NCI-H146 treated with DMSO at 0.1 percent for 48 hours (cell line): ENCODE results near the gene AFF3.

Source experiments
- DNase-seq: peaks from one replicate; lab custom pipeline; 2025; ENCODE audit not compliant: unreplicated experiment; lab: John Stamatoyannopoulos, UW

The AFF3 gene

DNA sequence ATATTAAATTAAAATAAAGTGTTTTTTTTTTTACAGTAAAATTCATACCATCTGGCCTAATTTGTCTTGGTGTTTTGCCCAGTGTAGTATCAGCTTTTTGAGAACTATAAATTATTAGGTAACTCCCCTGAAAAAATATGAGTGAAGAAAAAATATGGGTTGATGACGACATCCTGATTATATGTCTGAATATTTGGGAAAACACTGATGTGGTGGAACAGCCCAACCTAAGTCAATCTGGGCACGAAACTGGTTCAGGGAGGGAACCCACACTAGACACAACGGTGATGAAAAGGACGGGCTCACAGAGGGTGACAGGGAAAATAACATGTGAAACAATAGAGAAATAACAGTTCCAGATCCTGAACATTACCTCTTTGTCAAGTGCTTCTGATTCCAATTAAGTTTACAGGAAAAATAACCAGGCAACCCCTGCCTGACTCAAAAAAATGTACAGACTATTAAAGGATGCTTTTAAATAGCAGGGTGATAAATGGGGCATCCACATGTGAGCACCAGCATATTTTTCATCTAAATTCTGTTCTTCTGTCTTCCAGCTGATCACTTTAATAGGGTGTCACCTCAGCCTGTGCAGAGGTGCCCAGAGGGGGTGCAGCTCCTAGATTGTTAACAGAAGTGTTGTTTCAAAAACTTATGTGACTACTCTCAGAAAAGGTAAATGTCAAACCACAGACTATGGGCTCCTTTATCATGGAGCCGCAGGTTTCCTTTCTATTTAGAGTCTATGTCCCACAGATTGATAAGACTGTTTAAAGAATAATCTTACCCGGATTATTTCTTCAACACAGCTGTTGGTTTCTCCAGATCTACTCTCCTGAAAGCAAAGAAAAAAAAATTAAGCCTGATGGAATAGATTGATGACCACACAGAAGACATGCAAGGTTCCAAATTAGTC lies 305.4 kb downstream of the AFF3 start:
- no peak for DNase-seq

GRCh38 chr2:99834426-99834825 lies 308.0 kb downstream of the AFF3 start:
- DNase-seq, result no peak

- DNase-seq, result no peak
Measured at GRCh38 chr2:99833586-99834201, 308.7 kb downstream of the AFF3 start.

DNA sequence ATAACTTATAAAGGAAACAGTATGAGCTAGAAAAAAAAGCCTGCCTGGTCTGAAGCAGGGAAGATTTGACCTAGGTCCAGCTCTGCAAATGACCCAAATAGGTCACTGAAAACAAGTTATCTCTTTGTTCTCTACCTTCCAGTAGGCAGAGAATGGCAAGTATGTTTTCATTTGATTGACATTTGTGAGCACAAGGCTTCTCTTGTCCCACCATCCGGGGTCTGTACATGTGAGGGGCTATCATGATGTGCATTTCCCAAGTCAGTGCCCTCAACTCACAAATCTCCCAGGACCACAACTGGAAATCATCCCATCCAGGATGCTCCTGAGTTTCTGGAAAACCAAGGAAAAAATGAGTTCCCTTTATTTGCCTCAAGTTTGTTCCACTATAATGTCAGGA lies 309.5 kb downstream of the AFF3 start:
- DNase-seq, result no peak

DNA sequence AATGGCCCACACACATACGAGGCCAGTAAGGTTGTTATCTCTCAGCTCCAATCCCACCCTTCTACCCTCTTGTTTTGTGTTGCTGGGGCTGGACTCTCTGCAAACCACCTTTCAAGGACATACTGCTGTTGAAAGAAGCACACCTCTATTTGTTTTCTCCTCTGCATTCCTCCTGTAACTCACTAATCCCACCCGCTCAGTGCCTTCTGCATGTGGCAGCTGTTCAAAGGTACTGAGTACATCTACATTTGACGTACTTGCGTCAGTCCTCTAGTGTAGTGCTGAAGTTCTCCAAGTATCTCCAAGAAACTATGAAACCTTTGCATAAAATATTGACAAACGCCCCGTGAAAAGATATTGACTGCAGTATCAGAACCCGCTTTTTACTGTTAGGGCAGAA lies 310.6 kb downstream of the AFF3 start:
- DNase-seq, result no peak

DNA sequence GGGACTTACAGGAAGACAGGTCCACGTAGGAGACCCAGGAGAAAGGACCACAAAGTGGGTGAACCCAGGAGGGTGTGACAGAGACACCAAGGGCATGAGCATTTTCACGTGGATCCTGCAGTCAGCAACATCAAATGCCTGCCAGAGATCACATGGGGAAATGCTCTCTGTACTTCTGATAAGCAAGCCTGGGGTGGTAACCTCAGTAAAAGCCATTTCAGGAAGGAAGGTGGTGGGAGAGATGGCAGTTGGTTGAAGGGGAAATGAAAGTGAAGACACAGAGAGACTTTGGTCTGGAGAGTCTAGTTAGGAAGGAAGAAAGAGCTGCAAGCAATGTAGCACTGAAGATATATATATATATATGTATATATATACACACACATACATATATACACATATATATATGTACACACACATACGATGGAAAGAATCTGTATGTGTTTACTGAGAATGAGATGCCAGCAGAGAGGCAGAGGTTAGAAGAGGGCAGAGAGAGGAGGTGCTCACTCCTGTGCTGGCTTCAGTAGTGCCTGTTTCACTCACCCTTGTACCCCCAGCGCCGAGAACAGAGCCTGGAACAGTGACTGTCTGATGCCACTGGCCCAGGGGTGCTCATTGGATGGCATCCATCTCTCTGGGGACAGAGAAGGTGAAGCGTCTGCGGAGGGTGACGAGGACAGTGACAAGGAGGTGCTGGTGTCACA lies 314.9 kb downstream of the AFF3 start:
- DNase-seq, result no peak

DNA sequence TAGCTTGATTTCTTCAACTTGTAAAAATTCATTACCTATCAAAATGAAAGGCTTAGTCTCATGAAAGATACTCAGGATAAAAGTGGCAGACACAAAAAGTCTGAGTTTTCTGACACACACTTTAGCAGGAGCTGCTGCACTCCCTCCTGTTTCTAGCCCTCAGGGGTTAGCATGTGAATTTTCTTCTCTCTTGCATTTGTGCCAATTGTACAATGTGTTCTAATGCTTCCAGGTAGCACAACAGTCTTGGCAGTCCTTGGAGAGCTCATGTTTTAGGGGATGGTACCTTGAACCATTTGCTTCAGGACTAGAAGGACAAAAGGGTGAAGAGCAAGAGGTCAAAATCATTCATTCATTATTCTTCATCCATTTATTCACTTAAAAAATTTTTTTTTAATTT lies 316.8 kb downstream of the AFF3 start:
- DNase-seq, result no peak

DNA sequence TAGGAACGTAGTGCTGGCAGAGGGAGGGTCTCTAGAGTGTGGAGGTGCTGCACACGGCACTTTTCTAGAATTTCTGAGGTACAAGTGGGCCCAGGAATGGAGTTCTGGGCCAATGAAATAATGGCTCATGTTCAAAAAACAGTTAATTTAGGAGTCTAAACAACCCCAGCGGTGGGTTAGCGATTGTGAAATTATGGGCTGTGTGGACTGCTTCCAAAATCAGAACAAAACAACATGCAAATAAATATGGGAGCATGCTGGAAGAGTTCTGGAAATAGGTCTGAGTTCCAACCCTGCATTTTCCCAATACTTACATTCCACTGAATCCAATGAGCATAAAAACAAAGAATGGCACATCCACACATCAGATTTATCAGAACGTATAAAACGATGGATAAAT lies 317.6 kb downstream of the AFF3 start:
- DNase-seq, result no peak

DNA sequence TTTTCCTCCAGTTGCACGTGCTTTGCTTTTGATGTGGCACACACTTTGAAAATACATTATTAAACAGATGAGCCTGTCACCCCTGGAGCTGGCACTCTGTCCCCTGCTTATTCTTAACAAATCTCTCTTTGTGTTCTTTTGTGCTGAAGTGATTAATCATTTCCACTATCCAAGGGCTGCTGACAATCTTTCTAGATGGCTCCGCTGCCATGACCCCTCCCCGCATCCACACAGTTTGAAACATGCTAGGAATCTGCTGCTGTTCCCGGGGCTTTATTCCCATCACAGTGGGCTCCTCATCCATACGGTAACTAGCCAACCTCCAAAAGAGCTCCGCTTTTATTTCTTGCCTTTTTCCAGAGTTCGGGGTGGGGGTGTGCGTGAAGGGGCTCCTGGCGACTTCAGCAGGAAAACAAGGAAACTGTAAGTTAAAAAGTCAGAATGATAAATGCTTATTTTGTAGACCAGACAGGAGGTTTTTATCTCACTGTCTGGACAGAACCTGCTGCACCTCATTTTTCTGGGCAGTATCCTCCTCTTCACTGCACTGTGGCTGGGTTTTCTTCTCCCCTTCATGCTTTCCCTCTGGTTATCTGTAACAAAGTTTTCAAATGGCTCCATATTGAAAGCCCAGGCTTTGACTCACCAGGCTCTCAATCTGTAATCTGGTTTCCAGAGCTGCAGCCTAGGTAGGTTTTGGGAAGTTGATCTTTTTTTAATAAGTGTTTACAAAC lies 319.7 kb downstream of the AFF3 start:
- DNase-seq, result no peak

GRCh38 chr2:99821984-99822383 lies 320.4 kb downstream of the AFF3 start:
- DNase-seq, result no peak

DNA sequence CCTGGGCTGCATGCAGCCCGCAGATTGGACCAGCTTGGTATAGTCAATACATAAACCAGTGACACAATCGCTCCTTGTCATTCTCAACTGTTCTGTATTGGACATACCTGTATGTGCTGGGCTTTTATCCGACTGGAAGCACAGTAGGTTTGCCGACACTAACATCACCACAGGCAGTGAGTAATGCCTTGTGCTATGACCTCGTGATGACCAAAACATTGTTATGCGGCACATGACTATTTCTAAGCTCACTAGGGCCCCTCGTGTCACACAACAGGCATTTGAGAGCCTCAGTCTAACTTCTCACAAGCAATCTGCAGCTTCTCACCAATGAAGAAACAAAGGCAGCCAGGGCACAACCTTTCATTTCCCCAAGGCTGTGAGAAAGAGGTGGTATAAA lies 320.8 kb downstream of the AFF3 start:
- no peak for DNase-seq

DNA sequence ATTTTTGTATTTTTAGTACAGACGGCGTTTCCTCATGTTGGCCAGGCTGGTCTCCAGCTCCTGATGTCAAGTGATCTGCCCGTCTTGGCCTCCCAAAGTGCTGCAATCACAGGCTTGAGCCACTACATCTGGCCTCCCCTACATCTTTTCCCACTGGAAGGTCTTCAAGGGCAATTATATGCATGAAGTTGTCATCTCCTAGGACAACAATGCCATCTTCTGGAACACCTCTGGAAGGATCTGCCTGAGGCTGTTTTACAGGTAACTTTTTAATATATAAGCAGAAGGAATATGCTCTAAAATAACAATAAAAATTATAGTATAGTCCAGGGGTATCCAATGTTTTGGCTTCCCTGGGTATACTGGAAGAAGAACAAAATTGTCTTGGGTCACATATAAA lies 321.4 kb downstream of the AFF3 start:
- no peak for DNase-seq

- DNase-seq, result no peak
Measured at GRCh38 chr2:99819766-99820165, 322.6 kb downstream of the AFF3 start.

- DNase-seq, result no peak
Measured at GRCh38 chr2:99818842-99819241, 323.5 kb downstream of the AFF3 start.

GRCh38 chr2:99816908-99817307 lies 325.5 kb downstream of the AFF3 start:
- DNase-seq, result no peak

GRCh38 chr2:99812426-99812825 lies 330.0 kb downstream of the AFF3 start:
- no peak for DNase-seq

- no peak for DNase-seq
Measured at GRCh38 chr2:99811544-99811943, 330.8 kb downstream of the AFF3 start.

DNA sequence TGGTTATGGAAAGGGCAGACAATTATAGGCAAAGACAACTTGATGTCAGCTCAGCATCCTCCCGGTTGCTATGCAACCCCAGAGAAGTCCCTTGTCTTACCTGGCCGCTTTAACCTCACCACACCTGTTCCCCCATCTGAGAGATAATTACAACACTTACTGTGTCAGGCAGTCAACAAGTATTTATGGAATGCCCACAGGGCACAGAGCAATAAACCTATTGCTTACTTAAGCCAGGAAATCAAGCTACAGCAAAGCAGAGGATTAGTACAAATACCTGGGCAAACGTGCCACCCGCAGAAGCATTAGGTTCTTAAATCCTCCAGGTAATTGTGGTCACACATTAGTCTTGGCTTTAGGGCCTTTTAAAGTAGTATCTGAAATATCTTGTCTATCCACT lies 332.2 kb downstream of the AFF3 start:
- peak; percentile 96 for DNase-seq

- DNase-seq, result no peak
Measured at GRCh38 chr2:99809259-99809900, 333.0 kb downstream of the AFF3 start.

DNA sequence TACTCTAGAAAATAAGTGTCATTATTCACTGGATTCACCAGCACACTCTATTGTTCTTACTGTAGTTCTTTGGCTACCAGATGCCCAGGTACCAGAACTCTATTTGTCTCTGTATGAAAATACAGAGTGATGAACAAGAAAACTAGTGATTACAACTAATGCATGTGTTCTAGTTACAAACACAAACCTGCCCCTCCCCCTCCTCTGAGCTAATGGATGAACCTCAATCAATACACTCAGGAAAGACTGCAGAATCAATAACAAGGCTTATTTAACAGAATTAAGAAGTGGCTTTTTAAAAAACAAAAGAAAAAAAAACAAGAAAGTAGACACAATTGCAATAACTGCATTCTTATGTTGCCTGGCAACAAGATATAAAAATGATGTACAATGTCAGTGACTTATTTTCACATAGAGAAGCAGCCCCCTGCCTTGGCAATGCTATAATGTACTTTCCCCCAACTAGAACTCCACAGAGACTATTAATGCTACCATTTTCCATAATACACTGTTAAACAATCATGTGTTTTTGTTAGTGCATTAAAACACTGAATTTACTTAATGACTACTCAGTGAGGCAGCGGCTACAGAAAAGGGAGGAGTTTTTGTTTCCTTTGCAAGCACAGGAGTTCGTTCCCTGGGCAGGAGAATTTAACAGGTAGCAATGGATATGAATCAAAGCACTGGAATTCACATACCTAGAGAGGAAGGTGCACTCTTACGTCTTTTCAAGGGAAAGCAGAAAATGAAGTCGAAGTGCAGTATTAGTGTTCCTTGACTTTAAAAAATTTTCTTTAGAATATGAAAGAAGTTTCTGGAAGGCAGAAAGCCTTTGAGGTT lies 333.8 kb downstream of the AFF3 start:
- no peak for DNase-seq
